ENCODE measurements around the gene ALCAM.

DNA sequence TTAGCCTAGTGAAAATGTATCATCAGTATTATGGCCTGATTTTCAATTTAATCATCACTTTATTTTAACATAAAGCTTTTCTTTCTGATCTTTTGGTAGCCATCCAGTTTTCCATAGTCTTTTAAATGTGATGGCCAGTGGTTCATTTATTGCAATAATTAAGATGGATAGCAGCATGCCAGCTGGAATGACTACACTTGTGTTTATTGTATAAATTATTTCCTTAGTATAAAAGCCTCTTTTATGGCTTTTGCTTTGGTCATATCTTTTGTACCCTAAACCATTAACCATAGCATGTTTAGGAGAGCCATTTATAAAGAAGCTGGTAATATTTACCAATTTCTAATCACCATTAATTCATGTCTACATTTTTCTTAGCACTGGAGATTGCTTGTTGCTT, 31.7 kb downstream of the ALCAM start:
- TF ChIP-seq SUZ12 (IDR thresholded peaks at IDR 0.05; ENCODE audit: extremely low read depth, insufficient read depth, insufficient read length) (no peak), ZNF274 (IDR thresholded peaks at IDR 0.05; ENCODE audit: low read depth, low read length) (no peak), YY1 (IDR thresholded peaks at IDR 0.05; ENCODE audit: insufficient read depth, insufficient read length) (no peak)

All from NT2/D1 (cell line).